Ovary (tissue), 3 donors: ENCODE data around the gene XPA.

Experiments used
- CTCF ChIP-seq, 3 donors: fragments of 450-650 bp in 2 of 3; fragments of 200-600 bp in 1 of 3; IDR thresholded peaks; one replicate each; pipeline versions ENCODE4 v1.5.1 to v1.8.0; 2016 to 2022; ENCODE audit warnings: antibody characterized with exemption in 3 of 3, mild to moderate bottlenecking in 1 of 3
- EP300 ChIP-seq: sonication (generic); formaldehyde crosslinking; IDR thresholded peaks from one replicate; pipeline ENCODE4 v1.6.1; 2017; ENCODE audit warnings: antibody characterized with exemption
- POLR2A ChIP-seq: fragments of 450-650 bp; IDR thresholded peaks from one replicate; pipeline ENCODE4 v1.6.1; 2017; ENCODE audit warnings: antibody characterized with exemption, mild to moderate bottlenecking, moderate library complexity
- donor health status: DM: no; HTN: no; CAD: no.

DNA sequence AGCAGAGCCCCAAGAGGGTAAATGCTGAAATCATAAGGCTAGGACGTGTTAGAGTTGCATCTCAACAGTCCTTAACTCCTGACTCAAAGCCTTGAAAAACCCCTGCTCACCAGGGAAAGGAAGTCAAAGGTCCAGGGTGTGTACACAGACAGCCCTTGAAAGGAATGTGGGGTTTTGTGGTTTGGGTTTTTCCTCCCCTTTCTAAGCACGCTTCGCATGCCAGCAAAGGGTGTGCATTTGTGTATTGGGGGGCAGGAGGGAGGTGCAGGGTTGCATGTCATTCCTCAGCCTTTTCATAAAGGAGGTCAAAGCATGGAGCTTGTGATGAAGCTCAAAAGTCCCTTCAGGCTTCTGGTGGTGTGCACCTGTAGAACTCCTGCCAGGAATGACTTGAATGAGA, 17.3 kb upstream of the XPA start:
- TF ChIP-seq CTCF (IDR thresholded peaks at IDR 0.05) (no peak), POLR2A (no peak), EP300 (no peak)
